ENCODE measurements around the gene MINDY4.

The MINDY4 gene

DNA sequence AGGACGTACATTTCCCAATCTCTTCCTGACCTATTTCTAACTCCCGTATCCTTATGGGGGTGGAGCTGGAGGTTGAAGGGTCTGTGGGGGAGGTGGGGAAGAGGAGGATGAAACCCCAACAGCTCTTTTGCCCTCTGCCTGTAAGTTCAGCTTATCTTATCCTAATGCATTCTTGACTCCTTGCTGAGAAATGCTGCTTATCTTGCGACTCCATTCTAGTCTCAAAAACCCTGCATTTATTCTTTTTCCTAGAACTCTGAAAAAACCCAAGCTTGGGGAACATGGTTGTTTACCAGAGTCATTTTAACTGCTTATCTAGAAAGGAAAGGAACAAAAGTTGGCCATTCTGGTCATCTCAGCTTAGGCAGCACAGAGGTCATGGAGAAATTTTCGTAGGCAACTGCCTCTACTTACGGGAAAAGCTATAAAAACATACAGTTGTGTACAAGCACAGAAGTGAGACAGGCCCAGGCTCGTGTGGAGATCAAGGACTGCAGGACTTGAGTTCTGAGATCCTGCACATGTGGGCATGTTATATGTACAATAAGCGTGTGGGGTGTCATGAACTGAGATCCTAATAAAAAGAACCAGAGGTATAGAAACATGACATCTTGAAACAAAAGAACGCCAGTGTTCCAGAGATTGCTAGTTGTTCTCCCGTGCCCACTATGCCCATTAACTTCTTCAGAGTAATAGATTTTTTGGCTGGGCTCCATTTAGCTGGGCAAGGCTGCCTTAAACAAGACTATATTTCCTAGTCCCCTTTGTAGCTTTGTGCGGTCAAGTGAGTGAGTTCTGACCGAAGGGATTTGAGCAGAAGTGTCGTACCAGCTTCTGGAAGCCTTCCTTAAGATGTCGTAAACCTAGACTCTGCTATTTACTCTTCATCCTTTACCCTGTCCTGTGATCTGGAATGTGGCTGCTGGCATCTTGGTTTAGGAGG lies 9.7 kb upstream of the MINDY4 start:
- Histone ChIP-seq H3K4me2 (ENCODE audit: low read length) (no peak overlapping the region), H4K20me1 (ENCODE audit: control insufficient read depth, insufficient read depth, low read depth, low read length) (no peaks in the 10 kb centered on the region)

DNA sequence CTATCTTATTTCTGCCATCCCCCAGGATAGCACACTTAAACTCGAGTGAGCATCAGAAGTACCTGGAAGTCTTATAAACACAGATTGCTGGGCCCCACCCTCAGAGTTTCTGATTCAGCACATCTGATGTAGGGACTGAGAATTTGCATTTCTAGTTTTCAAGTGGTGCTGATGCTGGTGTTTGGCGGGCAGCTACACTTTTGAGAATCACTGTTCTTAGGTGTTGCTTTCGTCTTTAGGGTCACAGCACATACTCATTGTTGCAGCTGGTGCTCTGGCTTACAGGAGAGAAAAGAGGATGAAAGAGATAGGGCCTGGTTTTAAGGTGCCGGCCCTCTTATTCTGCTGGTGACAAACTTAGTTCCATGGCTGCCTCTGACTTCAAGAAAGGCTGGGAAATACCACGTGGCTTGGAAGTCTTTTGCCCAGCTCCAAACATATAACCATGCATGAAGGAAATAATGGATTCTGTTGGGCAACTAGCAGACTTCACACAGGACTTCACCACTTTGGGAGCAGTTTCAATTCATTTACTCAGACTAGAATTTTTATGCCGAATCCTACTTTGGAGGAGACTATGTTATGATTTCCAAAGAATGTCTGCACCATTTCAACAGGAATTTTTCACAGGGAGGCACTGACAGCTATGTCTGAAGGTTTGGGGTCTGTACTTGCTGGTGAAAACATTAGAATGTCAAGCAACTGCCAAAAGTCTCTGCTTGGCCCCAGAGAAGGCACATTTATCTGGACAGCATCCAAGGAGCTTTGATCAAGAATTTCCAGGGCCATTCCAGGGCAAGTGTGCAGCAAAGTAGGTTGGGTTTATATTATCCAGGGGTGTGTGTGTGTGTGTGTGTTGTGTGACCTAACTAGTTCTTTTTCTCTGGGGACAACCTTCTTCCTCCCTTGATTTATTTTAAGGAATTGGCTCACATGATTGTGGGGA lies 6.9 kb upstream of the MINDY4 start:
- H3K27ac ChIP-seq (ENCODE audit: low read depth, low read length), result no peak overlapping the region
- no peaks in the 10 kb centered on the region for H3K9me2 ChIP-seq (replicated peaks; ENCODE audit: control insufficient read depth, low read length)
- no peaks in the 10 kb centered on the region for H3K79me2 ChIP-seq (ENCODE audit: control insufficient read depth, low read length)
- H3K4me1 ChIP-seq (ENCODE audit: control insufficient read depth, low read length), result no peaks in the 10 kb centered on the region
- H4K20me1 ChIP-seq (ENCODE audit: control insufficient read depth, insufficient read depth, low read depth, low read length), result no peaks in the 10 kb centered on the region
- H3F3A ChIP-seq (ENCODE audit: control insufficient read depth, insufficient read depth), result no peaks in the 10 kb centered on the region
- no peak overlapping the region for H3K4me3 ChIP-seq (ENCODE audit: low read length)
- H3K9me3 ChIP-seq (ENCODE audit: control insufficient read depth, insufficient read depth, low read length), result no peaks in the 10 kb centered on the region
- TF ChIP-seq, protein P1, sequence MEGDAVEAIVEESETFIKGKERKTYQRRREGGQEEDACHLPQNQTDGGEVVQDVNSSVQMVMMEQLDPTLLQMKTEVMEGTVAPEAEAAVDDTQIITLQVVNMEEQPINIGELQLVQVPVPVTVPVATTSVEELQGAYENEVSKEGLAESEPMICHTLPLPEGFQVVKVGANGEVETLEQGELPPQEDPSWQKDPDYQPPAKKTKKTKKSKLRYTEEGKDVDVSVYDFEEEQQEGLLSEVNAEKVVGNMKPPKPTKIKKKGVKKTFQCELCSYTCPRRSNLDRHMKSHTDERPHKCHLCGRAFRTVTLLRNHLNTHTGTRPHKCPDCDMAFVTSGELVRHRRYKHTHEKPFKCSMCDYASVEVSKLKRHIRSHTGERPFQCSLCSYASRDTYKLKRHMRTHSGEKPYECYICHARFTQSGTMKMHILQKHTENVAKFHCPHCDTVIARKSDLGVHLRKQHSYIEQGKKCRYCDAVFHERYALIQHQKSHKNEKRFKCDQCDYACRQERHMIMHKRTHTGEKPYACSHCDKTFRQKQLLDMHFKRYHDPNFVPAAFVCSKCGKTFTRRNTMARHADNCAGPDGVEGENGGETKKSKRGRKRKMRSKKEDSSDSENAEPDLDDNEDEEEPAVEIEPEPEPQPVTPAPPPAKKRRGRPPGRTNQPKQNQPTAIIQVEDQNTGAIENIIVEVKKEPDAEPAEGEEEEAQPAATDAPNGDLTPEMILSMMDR (IDR thresholded peaks at IDR 0.05; ENCODE audit: low read depth, low read length, poor library complexity, severe bottlenecking), result no peak
- TF ChIP-seq EZH2phosphoT487 (IDR thresholded peaks at IDR 0.05; ENCODE audit: borderline replicate concordance, low read length), result no peak
- H3K4me2 ChIP-seq (ENCODE audit: low read length), result no peak overlapping the region
- H3K36me3 ChIP-seq (ENCODE audit: control insufficient read depth, low read length), result no peaks in the 10 kb centered on the region
- H3K27me3 ChIP-seq (ENCODE audit: control insufficient read depth, low read length), result peaks cover 12% of the 10 kb centered on the region; the same call in 1 of the 2 replicates

More for the DNA sequence above, 9.7 kb upstream of the MINDY4 start:
- Histone ChIP-seq H3K4me3 (ENCODE audit: low read length) (no peak overlapping the region), H3K79me2 (ENCODE audit: control insufficient read depth, low read length) (no peaks in the 10 kb centered on the region), H3K27me3 (ENCODE audit: control insufficient read depth, low read length) (peaks cover 18% of the 10 kb centered on the region; the same call in 1 of the 2 replicates), H3K9me3 (ENCODE audit: control insufficient read depth, insufficient read depth, low read length) (no peaks in the 10 kb centered on the region), H3F3A (ENCODE audit: control insufficient read depth, insufficient read depth) (no peaks in the 10 kb centered on the region), H3K36me3 (ENCODE audit: control insufficient read depth, low read length) (no peaks in the 10 kb centered on the region), H3K4me1 (ENCODE audit: control insufficient read depth, low read length) (peaks cover 5% of the 10 kb centered on the region), H3K9me2 (replicated peaks; ENCODE audit: control insufficient read depth, low read length) (no peaks in the 10 kb centered on the region), H3K27ac (ENCODE audit: low read depth, low read length) (no peak overlapping the region)
- TF ChIP-seq EZH2phosphoT487 (IDR thresholded peaks at IDR 0.05; ENCODE audit: borderline replicate concordance, low read length), result no peak
- TF ChIP-seq, protein P1 (IDR thresholded peaks at IDR 0.05; ENCODE audit: low read depth, low read length, poor library complexity, severe bottlenecking), result no peak

DNA sequence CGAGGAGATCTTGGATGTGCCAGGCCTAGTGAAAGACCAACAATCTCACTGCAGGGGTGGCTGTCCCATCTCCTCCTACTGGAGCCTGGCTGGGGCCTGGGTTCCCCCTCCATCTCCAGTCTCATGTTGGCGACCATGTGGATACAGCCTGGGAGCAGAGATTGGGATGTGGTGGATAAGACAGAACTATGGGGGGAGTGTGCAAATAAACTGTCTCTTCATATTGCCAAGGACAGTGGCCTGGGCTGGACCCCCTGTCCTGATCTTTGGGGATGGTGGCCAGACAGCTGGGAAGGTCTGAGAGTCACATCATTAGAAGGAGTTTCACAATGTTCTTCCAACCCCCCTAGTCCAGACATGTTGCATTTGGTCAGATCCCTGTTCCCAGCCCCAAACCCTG lies 5.8 kb upstream of the MINDY4 start:
- Histone ChIP-seq H3K27ac (ENCODE audit: low read depth, low read length) (no peak overlapping the region), H3F3A (ENCODE audit: control insufficient read depth, insufficient read depth) (no peaks in the 10 kb centered on the region), H3K4me3 (ENCODE audit: low read length) (no peak overlapping the region), H3K27me3 (ENCODE audit: control insufficient read depth, low read length) (peaks cover 11% of the 10 kb centered on the region; the same call in 1 of the 2 replicates), H3K9me2 (replicated peaks; ENCODE audit: control insufficient read depth, low read length) (no peaks in the 10 kb centered on the region), H3K4me1 (ENCODE audit: control insufficient read depth, low read length) (no peaks in the 10 kb centered on the region; the same call in 1 of the 2 replicates), H4K20me1 (ENCODE audit: control insufficient read depth, insufficient read depth, low read depth, low read length) (no peaks in the 10 kb centered on the region), H3K4me2 (ENCODE audit: low read length) (no peak overlapping the region), H3K9me3 (ENCODE audit: control insufficient read depth, insufficient read depth, low read length) (no peaks in the 10 kb centered on the region), H3K36me3 (ENCODE audit: control insufficient read depth, low read length) (no peaks in the 10 kb centered on the region), H3K79me2 (ENCODE audit: control insufficient read depth, low read length) (no peaks in the 10 kb centered on the region)
- TF ChIP-seq EZH2phosphoT487 (IDR thresholded peaks at IDR 0.05; ENCODE audit: borderline replicate concordance, low read length), result no peak
- TF ChIP-seq, protein P1 (IDR thresholded peaks at IDR 0.05; ENCODE audit: low read depth, low read length, poor library complexity, severe bottlenecking), result no peak
